Measurements from ENCODE around the gene CRYGB. TPM values are rescaled to one million over a fixed set of nuclear protein-coding genes. Genes with fewer than 3 reads are reported as not detected.

Gene CRYGB
- total RNA-seq, 1 experiment from 2014 or later = not detected

- no TSS peak for BruUV-seq (replicated peaks)
- ChIA-PET CTCF (no interaction called here), POLR2A (no interaction called here)
- no peak for TF ChIP-seq CTCF (IDR thresholded peaks at IDR 0.05; ENCODE audit: unreplicated experiment)
- Mint-ChIP-seq H3K36me3 (ENCODE audit: insufficient read depth, unreplicated experiment) (no peaks in the 10 kb centered on the region), H3K4me1 (ENCODE audit: insufficient read depth, unreplicated experiment) (no peaks in the 10 kb centered on the region), H3K9me3 (ENCODE audit: unreplicated experiment) (no peaks in the 10 kb centered on the region), H3K27ac (ENCODE audit: low read depth, unreplicated experiment) (no peak overlapping the region), H3K27me3 (ENCODE audit: insufficient read depth, unreplicated experiment) (no peaks in the 10 kb centered on the region), H3K4me3 (ENCODE audit: unreplicated experiment) (no peak overlapping the region)
- intact Hi-C loops (cut with micrococcal nuclease) = no loop called here
- no peak for DNase-seq (ENCODE audit: unreplicated experiment)
These were observed 5.0 kb upstream of the CRYGB start for GRCh38 chr2:208150956-208151355.

- Mint-ChIP-seq H3K4me3 (ENCODE audit: unreplicated experiment) (no peak overlapping the region), H3K36me3 (ENCODE audit: insufficient read depth, unreplicated experiment) (no peaks in the 10 kb centered on the region), H3K9me3 (ENCODE audit: unreplicated experiment) (no peaks in the 10 kb centered on the region), H3K4me1 (ENCODE audit: insufficient read depth, unreplicated experiment) (no peaks in the 10 kb centered on the region), H3K27me3 (ENCODE audit: insufficient read depth, unreplicated experiment) (no peaks in the 10 kb centered on the region), H3K27ac (ENCODE audit: low read depth, unreplicated experiment) (no peak overlapping the region)
- no TSS peak for BruUV-seq (replicated peaks)
- CTCF ChIA-PET = no interaction called here
- DNase-seq (ENCODE audit: unreplicated experiment) = no peak
- POLR2A ChIA-PET = interaction anchor here (0.7 kb wide), 1 partner anchor 133 kb away, joined by 3 read pairs; no protein-coding TSS in a partner anchor
- intact Hi-C loops (cut with micrococcal nuclease) = no loop called here
- no peak for TF ChIP-seq CTCF (IDR thresholded peaks at IDR 0.05; ENCODE audit: unreplicated experiment)
These were observed 4.1 kb upstream of the CRYGB start for GRCh38 chr2:208150094-208150493.

DNA sequence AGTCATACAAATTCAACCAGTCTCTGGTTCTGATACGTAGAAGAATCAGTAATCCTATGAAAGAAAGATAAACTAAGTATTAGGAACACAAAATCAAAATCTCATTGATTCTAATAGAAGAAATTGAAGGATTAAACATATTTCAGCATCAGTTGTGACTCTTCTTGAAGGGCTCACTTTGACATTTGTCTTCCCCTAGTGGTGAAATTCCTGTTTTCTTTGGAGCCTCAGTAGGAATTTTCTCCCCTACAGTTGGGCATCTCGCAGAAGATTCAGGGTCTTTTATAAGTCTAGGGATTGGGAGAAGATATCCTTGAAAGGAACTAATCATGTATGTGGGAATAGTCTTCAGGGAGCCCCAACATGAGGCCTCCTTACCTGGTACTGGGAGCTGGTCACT is 2.8 kb upstream of the CRYGB start:
- ChIA-PET POLR2A (interaction anchor here (0.6 kb wide), 1 partner anchor 126 kb away, joined by 3 read pairs; no protein-coding TSS in a partner anchor), CTCF (interaction anchor here (1.8 kb wide), 1 partner anchor 27 kb away, joined by 7 read pairs; no protein-coding TSS in a partner anchor)
- no peak overlapping the region for H3K27ac Mint-ChIP-seq (ENCODE audit: low read depth, unreplicated experiment)
- H3K4me3 Mint-ChIP-seq (ENCODE audit: unreplicated experiment) = no peak overlapping the region
- H3K27me3 Mint-ChIP-seq (ENCODE audit: insufficient read depth, unreplicated experiment) = no peaks in the 10 kb centered on the region
- intact Hi-C loops (cut with micrococcal nuclease) = no loop called here
- no peaks in the 10 kb centered on the region for H3K9me3 Mint-ChIP-seq (ENCODE audit: unreplicated experiment)
- no TSS peak for BruUV-seq (replicated peaks)
- no peak for TF ChIP-seq CTCF (IDR thresholded peaks at IDR 0.05; ENCODE audit: unreplicated experiment)
- H3K4me1 Mint-ChIP-seq (ENCODE audit: insufficient read depth, unreplicated experiment) = no peaks in the 10 kb centered on the region
- no peaks in the 10 kb centered on the region for H3K36me3 Mint-ChIP-seq (ENCODE audit: insufficient read depth, unreplicated experiment)
- no peak for DNase-seq (ENCODE audit: unreplicated experiment)

DNA sequence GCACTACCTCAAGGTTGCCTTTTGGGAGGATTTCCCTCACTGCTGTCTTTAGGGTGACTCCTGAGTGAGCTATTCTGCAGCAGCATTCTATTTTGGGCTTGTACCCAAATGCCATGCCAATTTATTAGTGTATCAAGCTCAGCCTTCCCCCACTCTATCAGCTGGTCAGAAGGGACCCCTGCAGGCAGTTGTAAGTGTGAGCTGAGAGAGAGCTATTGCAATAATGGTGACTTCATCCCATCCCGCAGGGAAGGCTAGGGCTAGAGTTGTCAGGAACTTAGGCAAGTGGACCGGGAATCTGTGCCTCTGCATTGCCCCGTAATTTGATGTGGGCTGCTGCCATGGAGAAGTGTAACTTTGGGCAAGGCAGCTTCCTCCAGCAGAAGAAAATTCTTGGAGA is 1.8 kb upstream of the CRYGB start:
- no TSS peak for BruUV-seq (replicated peaks)
- Mint-ChIP-seq H3K27ac (ENCODE audit: low read depth, unreplicated experiment) (no peak overlapping the region), H3K9me3 (ENCODE audit: unreplicated experiment) (no peaks in the 10 kb centered on the region), H3K27me3 (ENCODE audit: insufficient read depth, unreplicated experiment) (no peaks in the 10 kb centered on the region), H3K4me3 (ENCODE audit: unreplicated experiment) (no peak overlapping the region), H3K4me1 (ENCODE audit: insufficient read depth, unreplicated experiment) (no peaks in the 10 kb centered on the region), H3K36me3 (ENCODE audit: insufficient read depth, unreplicated experiment) (no peaks in the 10 kb centered on the region)
- CTCF ChIA-PET = interaction anchor here (0.6 to 1.8 kb wide), 4 partner anchors 28 to 1145 kb away, joined by 3 to 7 read pairs (median 3); no protein-coding TSS in a partner anchor
- intact Hi-C loops (cut with micrococcal nuclease) = no loop called here
- no peak for TF ChIP-seq CTCF (IDR thresholded peaks at IDR 0.05; ENCODE audit: unreplicated experiment)
- POLR2A ChIA-PET = no interaction called here
- DNase-seq (ENCODE audit: unreplicated experiment) = no peak

Data from MCF 10A (cell line).